Activated CD8-positive, alpha-beta T cell treated with anti-CD3 and anti-CD28 coated beads for 36 hours (primary cell): ENCODE results near the gene OR51T1. TPM values are rescaled to one million over a fixed set of nuclear protein-coding genes. Genes with fewer than 3 reads are reported as not detected.
"Not testable (repeated sequence)": the region's sequence is repeated elsewhere in the genome, so short reads cannot be mapped to it uniquely, and the experiment has no call there.

Experiments used
- ATAC-seq: fragments of 200-7000 bp; cut with Tn5 transposase; one replicate; pipeline ENCODE4 v1.10.0; 2021; ENCODE audit warnings: mild to moderate bottlenecking, moderate library complexity
- CTCF ChIA-PET: fragments of 350-600 bp; sonication (Branson Sonifier 250); formaldehyde crosslinking; loops from one replicate; lab custom pipeline; 2021; ENCODE audit warnings: antibody characterized with exemption; lab: Charles Lee
- POLR2A ChIA-PET: fragments of 350-600 bp; sonication (Branson Sonifier 250); formaldehyde crosslinking; loops from one replicate; lab custom pipeline; 2021; ENCODE audit warnings: antibody characterized with exemption; lab: Charles Lee
- DNase-seq: peaks from one replicate; pipeline ENCODE4 v3.0.0-alpha.2; 2020
- H3K27ac Mint-ChIP-seq: one replicate; pipeline ENCODE4 v1.8.0; 2021; ENCODE audit warnings: mild to moderate bottlenecking, mixed read lengths
- H3K27me3 Mint-ChIP-seq: one replicate; pipeline ENCODE4 v1.8.0; 2021; ENCODE audit warnings: mixed read lengths
- H3K36me3 Mint-ChIP-seq: one replicate; pipeline ENCODE4 v1.8.0; 2021; ENCODE audit warnings: low read depth, mixed read lengths
- H3K4me1 Mint-ChIP-seq: one replicate; pipeline ENCODE4 v1.8.0; 2021; ENCODE audit warnings: low read depth, mixed read lengths
- H3K4me3 Mint-ChIP-seq: one replicate; pipeline ENCODE4 v1.8.0; 2021; ENCODE audit warnings: mild to moderate bottlenecking, moderate library complexity, mixed read lengths
- H3K9me3 Mint-ChIP-seq: one replicate; pipeline ENCODE4 v1.8.0; 2021; ENCODE audit warnings: mixed read lengths
- intact Hi-C: fragments of 100-400 bp; cut with micrococcal nuclease; formaldehyde crosslinking; loops from one replicate; pipeline ENCODE4 v1.10.0; 2022
- total RNA-seq, 2 experiments: library from RNA; stranded (reverse); gene quantifications; one replicate each; pipeline ENCODE4 v1.2.3, GENCODE V29; 2021
- TF ChIP-seq, protein P1 (sequence below): fragments of 200-600 bp; IDR thresholded peaks from one replicate; pipeline ENCODE4 v1.8.0; 2022; ENCODE audit warnings: antibody characterized with exemption, mild to moderate bottlenecking

The OR51T1 gene, protein sequence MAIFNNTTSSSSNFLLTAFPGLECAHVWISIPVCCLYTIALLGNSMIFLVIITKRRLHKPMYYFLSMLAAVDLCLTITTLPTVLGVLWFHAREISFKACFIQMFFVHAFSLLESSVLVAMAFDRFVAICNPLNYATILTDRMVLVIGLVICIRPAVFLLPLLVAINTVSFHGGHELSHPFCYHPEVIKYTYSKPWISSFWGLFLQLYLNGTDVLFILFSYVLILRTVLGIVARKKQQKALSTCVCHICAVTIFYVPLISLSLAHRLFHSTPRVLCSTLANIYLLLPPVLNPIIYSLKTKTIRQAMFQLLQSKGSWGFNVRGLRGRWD
- total RNA-seq, result not detected

DNA sequence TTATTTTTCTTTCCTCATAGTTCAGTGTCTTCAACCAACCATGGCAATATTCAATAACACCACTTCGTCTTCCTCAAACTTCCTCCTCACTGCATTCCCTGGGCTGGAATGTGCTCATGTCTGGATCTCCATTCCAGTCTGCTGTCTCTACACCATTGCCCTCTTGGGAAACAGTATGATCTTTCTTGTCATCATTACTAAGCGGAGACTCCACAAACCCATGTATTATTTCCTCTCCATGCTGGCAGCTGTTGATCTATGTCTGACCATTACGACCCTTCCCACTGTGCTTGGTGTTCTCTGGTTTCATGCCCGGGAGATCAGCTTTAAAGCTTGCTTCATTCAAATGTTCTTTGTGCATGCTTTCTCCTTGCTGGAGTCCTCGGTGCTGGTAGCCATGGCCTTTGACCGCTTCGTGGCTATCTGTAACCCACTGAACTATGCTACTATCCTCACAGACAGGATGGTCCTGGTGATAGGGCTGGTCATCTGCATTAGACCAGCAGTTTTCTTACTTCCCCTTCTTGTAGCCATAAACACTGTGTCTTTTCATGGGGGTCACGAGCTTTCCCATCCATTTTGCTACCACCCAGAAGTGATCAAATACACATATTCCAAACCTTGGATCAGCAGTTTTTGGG is at the start of gene OR51T1:
Gene OR51T1 (plus strand): TSS at position 41 of the 641 bp plus-strand sequence. CDS start 0 bp downstream, at position 41.
- no peaks in the 10 kb centered on the region for H3K4me1 Mint-ChIP-seq
- H3K9me3 Mint-ChIP-seq, result no peaks in the 10 kb centered on the region
- intact Hi-C loops, result no loop called here
- ChIA-PET CTCF (no interaction called here), POLR2A (no interaction called here)
- peaks cover 2% of the 10 kb centered on the region for H3K27me3 Mint-ChIP-seq
- no peak within 1 kb of the TSS for H3K27ac Mint-ChIP-seq
- TF ChIP-seq, protein P1, sequence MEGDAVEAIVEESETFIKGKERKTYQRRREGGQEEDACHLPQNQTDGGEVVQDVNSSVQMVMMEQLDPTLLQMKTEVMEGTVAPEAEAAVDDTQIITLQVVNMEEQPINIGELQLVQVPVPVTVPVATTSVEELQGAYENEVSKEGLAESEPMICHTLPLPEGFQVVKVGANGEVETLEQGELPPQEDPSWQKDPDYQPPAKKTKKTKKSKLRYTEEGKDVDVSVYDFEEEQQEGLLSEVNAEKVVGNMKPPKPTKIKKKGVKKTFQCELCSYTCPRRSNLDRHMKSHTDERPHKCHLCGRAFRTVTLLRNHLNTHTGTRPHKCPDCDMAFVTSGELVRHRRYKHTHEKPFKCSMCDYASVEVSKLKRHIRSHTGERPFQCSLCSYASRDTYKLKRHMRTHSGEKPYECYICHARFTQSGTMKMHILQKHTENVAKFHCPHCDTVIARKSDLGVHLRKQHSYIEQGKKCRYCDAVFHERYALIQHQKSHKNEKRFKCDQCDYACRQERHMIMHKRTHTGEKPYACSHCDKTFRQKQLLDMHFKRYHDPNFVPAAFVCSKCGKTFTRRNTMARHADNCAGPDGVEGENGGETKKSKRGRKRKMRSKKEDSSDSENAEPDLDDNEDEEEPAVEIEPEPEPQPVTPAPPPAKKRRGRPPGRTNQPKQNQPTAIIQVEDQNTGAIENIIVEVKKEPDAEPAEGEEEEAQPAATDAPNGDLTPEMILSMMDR, result no peak
- no peak for DNase-seq
- no peak for ATAC-seq
- H3K36me3 Mint-ChIP-seq, result no peaks in the 10 kb centered on the region
- no peak within 1 kb of the TSS for H3K4me3 Mint-ChIP-seq

DNA sequence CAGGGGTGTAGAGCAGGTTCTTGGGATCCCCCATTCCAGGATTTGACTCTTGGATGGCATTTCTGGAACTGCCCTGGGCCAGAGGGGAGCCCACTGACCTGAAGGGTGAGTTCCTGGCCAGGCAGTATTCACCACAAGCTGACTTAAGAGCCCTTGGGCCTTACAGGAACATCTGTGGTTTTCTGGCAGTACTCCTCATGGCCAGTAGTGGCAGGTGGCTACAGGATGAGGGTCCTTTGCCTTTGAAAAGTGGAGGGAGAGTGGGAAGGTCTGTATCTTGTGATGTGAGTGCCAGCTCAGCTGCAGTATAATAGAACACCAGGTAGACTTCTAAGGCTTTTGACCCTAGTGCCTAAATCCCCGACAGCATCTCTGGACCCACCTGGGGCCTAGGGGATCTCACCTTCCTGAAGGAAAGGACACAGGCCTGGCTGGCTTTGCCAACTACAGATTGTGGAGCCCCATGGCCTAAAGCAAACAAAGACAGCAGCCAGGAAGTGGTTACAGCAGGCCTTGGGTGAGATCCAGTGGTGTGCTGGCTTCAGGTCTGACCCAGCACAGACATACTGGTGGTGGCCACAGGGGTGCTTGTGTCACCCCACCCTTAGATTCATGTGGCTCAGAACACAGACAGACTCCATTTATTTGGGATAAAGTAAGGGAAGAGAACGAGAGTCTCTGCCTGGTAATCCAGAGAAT is 41.7 kb upstream of the OR51T1 start:
- intact Hi-C loops, result no loop called here
- ChIA-PET POLR2A (no interaction called here), CTCF (no interaction called here)
- no peak for ATAC-seq
- Mint-ChIP-seq H3K27ac (no peak overlapping the region), H3K4me1 (no peaks in the 10 kb centered on the region), H3K4me3 (no peak overlapping the region), H3K9me3 (no peaks in the 10 kb centered on the region), H3K36me3 (no peaks in the 10 kb centered on the region), H3K27me3 (no peaks in the 10 kb centered on the region)
- TF ChIP-seq, protein P1, result no peak
- DNase-seq, result no peak

DNA sequence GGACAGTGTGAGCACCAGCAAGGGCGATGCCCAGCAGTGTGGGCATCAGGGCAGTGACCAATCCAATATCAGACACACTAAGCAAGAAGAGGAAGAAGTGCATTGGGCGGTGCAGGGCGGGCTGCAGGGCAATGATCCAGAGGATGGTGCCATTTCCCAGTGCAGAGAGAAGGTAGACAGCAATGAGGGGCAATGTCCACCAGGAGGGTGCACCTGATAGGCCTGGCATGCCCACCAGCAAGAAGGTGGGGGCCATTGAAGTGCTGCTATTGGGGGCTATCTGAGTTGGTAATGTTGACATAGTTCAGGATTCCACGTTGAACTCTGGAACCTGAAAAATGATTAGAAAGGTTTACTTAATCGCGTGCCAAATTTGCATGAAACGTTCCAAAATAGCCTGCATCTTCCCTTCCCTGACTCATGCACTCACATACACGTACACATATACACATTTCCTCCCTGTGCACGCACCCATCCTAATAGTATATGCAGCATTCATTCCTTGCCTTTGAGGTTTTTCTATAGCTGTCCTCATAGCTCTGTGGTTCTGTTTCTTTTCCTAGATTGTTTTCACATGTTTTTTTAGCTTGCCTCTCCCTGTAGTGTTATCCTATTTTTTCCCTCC is 32.7 kb upstream of the OR51T1 start, which contains the start of gene OR51S1:
Gene OR51S1 (minus strand): TSS at position 301 of the 625 bp plus-strand sequence. CDS start 0 bp downstream, at position 301.
- no peak for ATAC-seq
- intact Hi-C loops, result no loop called here
- Mint-ChIP-seq H3K4me1 (no peaks in the 10 kb centered on the region), H3K4me3 (no peak within 1 kb of the TSS), H3K27me3 (peaks cover 5% of the 10 kb centered on the region), H3K27ac (no peak within 1 kb of the TSS), H3K9me3 (no peaks in the 10 kb centered on the region), H3K36me3 (no peaks in the 10 kb centered on the region)
- POLR2A ChIA-PET, result no interaction called here
- no peak for DNase-seq
- TF ChIP-seq, protein P1, result no peak
- CTCF ChIA-PET, result no interaction called here

DNA sequence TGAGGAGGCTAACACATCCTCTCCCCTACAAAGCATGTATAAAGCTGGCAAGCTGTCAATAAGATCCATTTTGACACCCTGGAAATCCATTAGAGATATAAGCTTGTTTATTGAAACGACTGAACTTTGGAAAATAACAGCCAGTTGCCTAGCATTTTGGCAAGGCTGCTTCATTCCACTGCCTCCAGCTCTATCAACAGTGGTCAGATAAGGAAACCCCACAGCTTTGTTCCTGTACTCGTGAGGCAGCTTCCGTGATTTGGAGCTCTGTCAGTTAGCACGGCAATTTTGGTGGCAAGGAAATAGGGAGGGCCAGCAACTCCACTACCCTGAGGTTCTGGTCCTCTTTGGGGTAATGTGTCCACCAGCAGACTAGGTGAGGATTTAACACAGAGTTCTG is 30.7 kb upstream of the OR51T1 start:
- H3K4me1 Mint-ChIP-seq, result no peaks in the 10 kb centered on the region
- H3K27ac Mint-ChIP-seq, result no peak overlapping the region
- no peaks in the 10 kb centered on the region for H3K36me3 Mint-ChIP-seq
- ChIA-PET POLR2A (no interaction called here), CTCF (no interaction called here)
- ATAC-seq (no peak), DNase-seq (no peak)
- H3K4me3 Mint-ChIP-seq, result no peak overlapping the region
- intact Hi-C loops, result no loop called here
- no peaks in the 10 kb centered on the region for H3K9me3 Mint-ChIP-seq
- TF ChIP-seq, protein P1, result no peak
- peaks cover 5% of the 10 kb centered on the region for H3K27me3 Mint-ChIP-seq

DNA sequence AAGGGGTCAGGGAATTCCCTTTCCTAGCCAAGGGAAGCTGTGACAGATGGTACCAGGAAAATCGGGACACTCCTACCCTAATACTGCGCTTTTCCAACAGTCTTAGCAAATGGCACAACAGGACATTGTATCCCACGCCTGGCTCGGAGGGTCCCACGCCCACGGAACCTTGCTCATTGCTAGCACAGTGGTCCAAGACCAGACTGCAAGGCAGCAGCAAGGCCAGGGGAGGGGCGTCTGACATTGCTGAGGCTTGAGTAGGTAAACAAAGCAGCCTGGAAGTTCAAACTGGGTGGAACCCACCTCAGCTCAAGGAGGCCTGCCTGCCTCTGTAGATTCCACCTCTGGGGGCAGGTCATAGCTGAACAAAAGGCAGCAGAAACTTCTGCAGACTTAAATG is 27.4 kb upstream of the OR51T1 start:
- DNase-seq, H3K36me3 Mint-ChIP-seq, H3K27ac Mint-ChIP-seq, H3K9me3 Mint-ChIP-seq, H3K27me3 Mint-ChIP-seq, H3K4me1 Mint-ChIP-seq, ATAC-seq, CTCF ChIA-PET, H3K4me3 Mint-ChIP-seq, intact Hi-C loops, POLR2A ChIA-PET: not testable (repeated sequence)
